RWPE2 (cell line): ENCODE measurements around the gene KCNJ16.

Source experiments
- ATAC-seq: fragments of 200-7000 bp; cut with Tn5 transposase; 3 replicates; pipeline ENCODE4 v1.9.1; 2021; ENCODE audit warnings: low read depth
- DNase-seq: peaks from one replicate; pipeline ENCODE4 v3.0.0-alpha.2; 2020; ENCODE audit warnings: low spot score
- H3K27ac ChIP-seq: fragments of 450-650 bp; 2 replicates; pipeline ENCODE4 v1.5.1; 2017; ENCODE audit warnings: mild to moderate bottlenecking; ENCODE audit not compliant: poor library complexity, severe bottlenecking
- H3K27me3 ChIP-seq: fragments of 250-450 bp; sonication (Bioruptor Pico); 2 replicates; pipeline ENCODE4 v1.5.1; 2021; ENCODE audit warnings: mild to moderate bottlenecking, moderate library complexity; ENCODE audit not compliant: insufficient read depth, poor library complexity, severe bottlenecking
- H3K36me3 ChIP-seq: fragments of 250-450 bp; sonication (Bioruptor Pico); 2 replicates; pipeline ENCODE4 v1.5.1; 2020; ENCODE audit warnings: low read depth, mild to moderate bottlenecking, moderate library complexity
- H3K4me1 ChIP-seq: fragments of 250-450 bp; sonication (Bioruptor Pico); 2 replicates; pipeline ENCODE4 v1.5.1; 2021; ENCODE audit warnings: mild to moderate bottlenecking, moderate library complexity; ENCODE audit not compliant: insufficient read depth, poor library complexity, severe bottlenecking
- H3K4me3 ChIP-seq: fragments of 250-450 bp; sonication (Bioruptor Pico); 2 replicates; pipeline ENCODE4 v1.5.1; 2021; ENCODE audit warnings: mild to moderate bottlenecking, moderate library complexity; ENCODE audit not compliant: severe bottlenecking
- H3K9me3 ChIP-seq: fragments of 250-450 bp; sonication (Bioruptor Pico); 2 replicates; pipeline ENCODE4 v1.5.1; 2021; ENCODE audit warnings: mild to moderate bottlenecking, moderate library complexity; ENCODE audit not compliant: severe bottlenecking
- TF ChIP-seq, protein P1 (sequence below): fragments of 450-650 bp; IDR thresholded peaks from one replicate; pipeline ENCODE4 v1.5.1; 2017; ENCODE audit warnings: mild to moderate bottlenecking, moderate library complexity; ENCODE audit not compliant: poor library complexity, severe bottlenecking

The KCNJ16 gene

DNA sequence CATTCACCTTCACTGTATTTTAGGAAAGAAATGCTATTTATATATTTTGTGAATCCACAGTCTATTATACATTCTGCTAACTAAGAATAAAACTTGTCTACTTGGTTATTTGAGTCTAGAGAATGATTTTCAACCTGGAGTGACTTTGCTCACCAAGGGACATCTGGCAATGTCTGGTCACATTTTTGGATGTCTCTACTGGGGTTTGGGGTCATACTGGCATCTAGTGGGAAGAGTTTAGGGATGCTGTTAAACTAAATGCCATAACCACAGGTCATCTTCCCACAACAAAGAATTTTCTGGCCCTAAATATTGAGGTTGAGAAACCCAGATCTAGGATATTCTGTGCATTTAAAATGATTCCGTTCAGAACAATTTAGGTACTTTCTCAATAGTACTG, 26.0 kb downstream of the KCNJ16 start:
- Histone ChIP-seq H3K9me3 (no peaks in the 10 kb centered on the region), H3K4me1 (no peaks in the 10 kb centered on the region), H3K27ac (no peak overlapping the region), H3K36me3 (no peaks in the 10 kb centered on the region), H3K27me3 (no peaks in the 10 kb centered on the region), H3K4me3 (no peak overlapping the region)
- DNase-seq (no peak), ATAC-seq (no peak; the same call in 2 of the 3 replicates)
- TF ChIP-seq, protein P1, sequence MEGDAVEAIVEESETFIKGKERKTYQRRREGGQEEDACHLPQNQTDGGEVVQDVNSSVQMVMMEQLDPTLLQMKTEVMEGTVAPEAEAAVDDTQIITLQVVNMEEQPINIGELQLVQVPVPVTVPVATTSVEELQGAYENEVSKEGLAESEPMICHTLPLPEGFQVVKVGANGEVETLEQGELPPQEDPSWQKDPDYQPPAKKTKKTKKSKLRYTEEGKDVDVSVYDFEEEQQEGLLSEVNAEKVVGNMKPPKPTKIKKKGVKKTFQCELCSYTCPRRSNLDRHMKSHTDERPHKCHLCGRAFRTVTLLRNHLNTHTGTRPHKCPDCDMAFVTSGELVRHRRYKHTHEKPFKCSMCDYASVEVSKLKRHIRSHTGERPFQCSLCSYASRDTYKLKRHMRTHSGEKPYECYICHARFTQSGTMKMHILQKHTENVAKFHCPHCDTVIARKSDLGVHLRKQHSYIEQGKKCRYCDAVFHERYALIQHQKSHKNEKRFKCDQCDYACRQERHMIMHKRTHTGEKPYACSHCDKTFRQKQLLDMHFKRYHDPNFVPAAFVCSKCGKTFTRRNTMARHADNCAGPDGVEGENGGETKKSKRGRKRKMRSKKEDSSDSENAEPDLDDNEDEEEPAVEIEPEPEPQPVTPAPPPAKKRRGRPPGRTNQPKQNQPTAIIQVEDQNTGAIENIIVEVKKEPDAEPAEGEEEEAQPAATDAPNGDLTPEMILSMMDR, result no peak

DNA sequence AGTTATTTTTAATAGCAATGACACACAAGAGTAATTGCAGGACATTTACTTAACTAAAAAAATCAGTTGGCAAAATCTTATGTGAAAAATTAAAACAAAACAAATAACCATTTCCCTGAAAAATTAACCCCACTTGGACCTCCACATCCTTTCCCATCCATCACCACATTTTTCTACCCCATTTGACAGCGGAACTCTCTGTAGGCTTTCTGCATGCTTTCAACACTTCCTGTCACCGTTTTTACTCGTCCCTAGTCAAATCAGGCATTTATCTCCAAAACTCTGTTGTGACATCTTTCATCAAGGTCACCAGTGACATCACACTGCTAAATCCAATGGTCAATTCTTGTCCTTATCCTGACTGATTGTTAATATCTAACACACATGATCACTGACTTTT, 27.5 kb downstream of the KCNJ16 start:
- no peak for DNase-seq
- TF ChIP-seq, protein P1, result no peak

DNA sequence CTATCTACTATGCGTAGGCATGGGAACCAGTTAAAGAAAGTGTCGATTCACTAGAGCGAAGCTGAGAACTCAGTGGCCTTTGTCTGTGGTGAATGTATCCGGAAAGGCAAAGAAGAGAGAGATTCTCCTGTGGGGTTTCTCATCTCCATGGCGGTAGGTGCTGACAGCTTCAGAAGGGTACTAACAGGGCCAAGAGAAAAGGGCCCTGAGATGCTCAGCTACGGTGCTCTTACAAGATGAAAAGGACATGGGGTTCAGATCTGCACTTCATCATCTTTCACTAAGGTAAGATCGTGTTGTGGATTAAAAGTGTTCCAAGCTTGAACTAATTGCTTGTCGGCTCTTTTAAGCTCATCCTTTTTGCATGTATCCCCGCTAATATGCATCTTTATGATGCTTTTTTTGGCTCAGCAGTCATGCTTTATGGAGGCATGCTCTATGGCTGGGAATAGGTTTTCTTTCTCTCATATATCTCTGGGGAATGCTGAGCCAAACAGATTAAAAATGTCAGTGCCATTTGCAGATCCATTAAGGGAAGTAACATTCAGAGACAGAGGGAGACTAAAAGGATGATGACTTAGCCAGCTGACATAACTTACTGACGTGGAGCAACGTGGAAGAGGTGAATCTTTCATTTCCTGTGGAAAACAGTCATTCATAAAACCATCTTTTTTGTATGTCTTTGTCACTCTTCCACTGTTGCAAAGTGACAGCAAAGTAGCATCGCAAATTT, 29.9 kb downstream of the KCNJ16 start:
- no peak overlapping the region for H3K4me3 ChIP-seq
- ATAC-seq (no peak), DNase-seq (no peak)
- H3K27ac ChIP-seq, result no peak overlapping the region
- H3K36me3 ChIP-seq, result no peaks in the 10 kb centered on the region
- H3K9me3 ChIP-seq, result no peaks in the 10 kb centered on the region
- no peaks in the 10 kb centered on the region for H3K4me1 ChIP-seq
- no peaks in the 10 kb centered on the region for H3K27me3 ChIP-seq
- TF ChIP-seq, protein P1, result no peak

More for the DNA sequence above, 27.5 kb downstream of the KCNJ16 start:
- H3K27ac ChIP-seq, result no peak overlapping the region
- H3K4me1 ChIP-seq, result no peaks in the 10 kb centered on the region
- no peaks in the 10 kb centered on the region for H3K9me3 ChIP-seq
- H3K27me3 ChIP-seq, result no peaks in the 10 kb centered on the region
- H3K4me3 ChIP-seq, result no peak overlapping the region
- no peaks in the 10 kb centered on the region for H3K36me3 ChIP-seq
- ATAC-seq, result no peak

DNA sequence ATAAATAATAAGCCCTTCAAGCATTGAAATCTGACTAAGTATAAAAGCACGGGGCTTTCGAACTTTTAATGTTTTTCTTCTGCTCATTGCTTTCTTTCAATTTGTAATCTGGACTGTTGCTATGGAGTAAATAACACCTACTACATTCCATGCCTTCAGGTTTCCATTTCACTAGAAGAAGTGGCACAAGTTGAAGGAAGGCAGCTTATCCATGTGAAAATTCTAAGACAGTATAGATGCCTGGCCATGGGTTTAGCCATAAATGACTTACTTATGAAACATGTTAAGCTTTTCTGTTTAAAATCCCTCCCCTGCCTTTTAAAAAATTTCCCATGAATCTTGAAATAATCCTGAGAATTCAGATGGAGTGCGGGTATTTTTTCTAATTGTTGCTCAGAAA, 30.6 kb downstream of the KCNJ16 start:
- Histone ChIP-seq H3K36me3 (no peaks in the 10 kb centered on the region), H3K4me3 (no peak overlapping the region), H3K9me3 (no peaks in the 10 kb centered on the region), H3K27ac (no peak overlapping the region), H3K4me1 (no peaks in the 10 kb centered on the region), H3K27me3 (no peaks in the 10 kb centered on the region)
- DNase-seq (no peak), ATAC-seq (no peak)
- TF ChIP-seq, protein P1, result no peak

DNA sequence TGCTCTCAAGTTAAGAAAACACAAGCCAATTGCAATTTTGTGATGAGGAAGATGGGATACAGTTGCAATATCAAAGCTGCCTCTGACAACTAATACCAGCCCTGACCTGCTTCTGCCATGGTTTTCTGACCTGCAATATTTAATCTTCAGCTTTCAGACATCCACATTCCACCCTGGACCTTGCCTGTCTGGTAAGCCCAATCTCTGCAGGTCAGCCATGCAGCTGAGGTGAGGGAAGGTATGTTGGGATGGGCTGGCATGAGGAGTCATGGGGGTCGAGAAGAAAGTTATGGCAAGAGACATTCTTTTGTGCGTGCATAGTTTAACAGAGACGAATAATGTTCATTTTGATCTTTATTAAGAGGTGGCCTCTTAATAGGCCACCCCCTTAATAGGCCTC, 31.5 kb downstream of the KCNJ16 start:
- Histone ChIP-seq H3K9me3 (no peaks in the 10 kb centered on the region), H3K27ac (no peak overlapping the region), H3K4me3 (no peak overlapping the region), H3K27me3 (no peaks in the 10 kb centered on the region), H3K36me3 (no peaks in the 10 kb centered on the region), H3K4me1 (no peaks in the 10 kb centered on the region)
- ATAC-seq, result no peak
- DNase-seq, result no peak
- TF ChIP-seq, protein P1, result no peak
